Naive thymus-derived CD4-positive, alpha-beta T cell (primary cell): ENCODE results near the gene NXPE3. TPM values are rescaled to one million over a fixed set of nuclear protein-coding genes. Genes with fewer than 3 reads are reported as not detected.

Experiments used
- ATAC-seq: fragments of 150-1000 bp; cut with Tn5 transposase; 2 replicates; pipeline ENCODE4 v1.10.0; 2021; ENCODE audit warnings: mild to moderate bottlenecking, moderate library complexity
- CTCF ChIA-PET: fragments of 350-600 bp; sonication (Branson Sonifier 250); formaldehyde crosslinking; loops from one replicate; lab custom pipeline; 2021; ENCODE audit warnings: antibody characterized with exemption; lab: Charles Lee
- POLR2A ChIA-PET: fragments of 350-600 bp; sonication (Branson Sonifier 250); formaldehyde crosslinking; loops from one replicate; lab custom pipeline; 2021; ENCODE audit warnings: antibody characterized with exemption, inconsistent platforms; lab: Charles Lee
- DNase-seq, 9 donors: peaks; one replicate each; pipeline versions ENCODE4 v3.0.0 to v3.0.0-alpha.2; 2020 to 2022; ENCODE audit warnings: mixed read lengths in 1 of 9
- H3K27ac ChIP-seq: one replicate; pipeline ENCODE4 v1.7.0; 2013; ENCODE audit warnings: mild to moderate bottlenecking, low read depth, low read length, moderate library complexity
- H3K27me3 ChIP-seq, 2 donors: one replicate each; pipeline ENCODE4 v1.7.0; 2013; ENCODE audit warnings: low read length in 2 of 2, mild to moderate bottlenecking in 2 of 2, moderate library complexity in 2 of 2; ENCODE audit not compliant: control insufficient read depth in 2 of 2, insufficient read depth in 2 of 2
- H3K36me3 ChIP-seq, 3 experiments: 1 replicate in 2 of 3; 2 replicates in 1 of 3; pipeline ENCODE4 v1.7.0; 2013; ENCODE audit warnings: low read length in 3 of 3, mild to moderate bottlenecking in 3 of 3, moderate library complexity in 1 of 3; ENCODE audit not compliant: insufficient read depth in 3 of 3, control insufficient read depth in 2 of 3
- H3K4me1 ChIP-seq, 2 donors: one replicate each; pipeline ENCODE4 v1.7.0; 2013; ENCODE audit warnings: low read length in 2 of 2, mild to moderate bottlenecking in 2 of 2, moderate library complexity in 1 of 2; ENCODE audit not compliant: control insufficient read depth in 2 of 2, insufficient read depth in 2 of 2
- H3K4me3 ChIP-seq: 2 replicates; pipeline ENCODE4 v1.7.0; 2013; ENCODE audit warnings: mild to moderate bottlenecking, low read length
- H3K9me3 ChIP-seq, 3 experiments: 1 replicate in 2 of 3; 2 replicates in 1 of 3; pipeline ENCODE4 v1.7.0; 2013; ENCODE audit warnings: low read length in 3 of 3; ENCODE audit not compliant: control insufficient read depth in 2 of 3
- H3K27ac Mint-ChIP-seq, 9 donors: one replicate each; pipeline ENCODE4 v1.8.0; 2020 to 2022; ENCODE audit warnings: mixed read lengths in 9 of 9, mild to moderate bottlenecking in 8 of 9, moderate library complexity in 5 of 9, inconsistent platforms in 2 of 9
- H3K27me3 Mint-ChIP-seq, 5 donors: one replicate each; pipeline ENCODE4 v1.8.0; 2021 to 2022; ENCODE audit warnings: mixed read lengths in 5 of 5, mild to moderate bottlenecking in 1 of 5
- H3K36me3 Mint-ChIP-seq, 5 donors: one replicate each; pipeline ENCODE4 v1.8.0; 2020 to 2022; ENCODE audit warnings: mixed read lengths in 5 of 5, mild to moderate bottlenecking in 3 of 5, inconsistent platforms in 1 of 5
- H3K4me1 Mint-ChIP-seq, 7 donors: one replicate each; pipeline ENCODE4 v1.8.0; 2020 to 2022; ENCODE audit warnings: mixed read lengths in 7 of 7, mild to moderate bottlenecking in 3 of 7, inconsistent platforms in 1 of 7
- H3K4me3 Mint-ChIP-seq, 10 donors: one replicate each; pipeline ENCODE4 v1.8.0; 2020 to 2022; ENCODE audit warnings: mild to moderate bottlenecking in 10 of 10, mixed read lengths in 10 of 10, moderate library complexity in 6 of 10, inconsistent platforms in 2 of 10
- H3K9me3 Mint-ChIP-seq, 11 donors: one replicate each; pipeline ENCODE4 v1.8.0; 2020 to 2022; ENCODE audit warnings: mixed read lengths in 11 of 11, mild to moderate bottlenecking in 4 of 11, inconsistent platforms in 1 of 11, moderate library complexity in 1 of 11
- intact Hi-C, 2 donors: fragments of 100-400 bp; cut with micrococcal nuclease; formaldehyde crosslinking; loops; one replicate each; pipeline ENCODE4 v1.15.1; 2023
- polyA plus RNA-seq, 2 donors: library from polyadenylated mRNA; unstranded; fragments of 300-500 nt; fragmentation: Illumina TruSeq; gene quantifications; one replicate each; pipeline ENCODE4 v1.2.3, GENCODE V29; 2021
- total RNA-seq, 6 experiments: library from RNA in 5 of 6; stranded (reverse) in 5 of 6; gene quantifications; 1 replicate in 5 of 6; 2 replicates in 1 of 6; pipeline ENCODE4 v1.2.3 and lab custom pipeline; 2021 to 2026

The NXPE3 gene
- total and polyA plus RNA-seq, 7 experiments from 2014 or later: 25.9 to 71.0 (median 39.3) TPM

GRCh38 chr3:101791778-101792177, 12.8 kb downstream of the NXPE3 start:
- peak overlapping the region in 8 of 9 donors; percentile 67 to 88 (median 82) for H3K27ac Mint-ChIP-seq
- ChIA-PET CTCF (interaction anchor here (1.4 kb wide), 1 partner anchor 11 kb away, joined by 7 read pairs; no protein-coding TSS in a partner anchor), POLR2A (interaction anchor here (1.1 kb wide), 1 partner anchor 11 kb away, joined by 6 read pairs; no protein-coding TSS in a partner anchor)
- peaks cover 34 to 97% (median 89%) of the 10 kb centered on the region in 7 donors for H3K4me1 Mint-ChIP-seq
- ATAC-seq (no peak), DNase-seq (no peak)
- Histone ChIP-seq H3K9me3 (no peaks in the 10 kb centered on the region), H3K27ac (no peak overlapping the region), H3K36me3 (peaks cover 5 to 30% (median 6%) of the 10 kb centered on the region in 3 experiments), H3K27me3 (no peaks in the 10 kb centered on the region), H3K4me1 (peaks cover 0 to 35% of the 10 kb centered on the region in 2 donors), H3K4me3 (no peak overlapping the region)
- H3K27me3 Mint-ChIP-seq: no peaks in the 10 kb centered on the region
- peaks cover 0 to 7% (median 2%) of the 10 kb centered on the region in 11 donors for H3K9me3 Mint-ChIP-seq
- H3K36me3 Mint-ChIP-seq: peaks cover 37 to 82% (median 79%) of the 10 kb centered on the region in 5 donors
- peak overlapping the region in 6 of 10 donors; percentile 38 to 71 (median 60) for H3K4me3 Mint-ChIP-seq
- intact Hi-C loops: no loop called here

- POLR2A ChIA-PET: interaction anchor here (0.7 to 2.2 kb wide), 5 partner anchors 10 to 60 kb away, joined by 3 to 5 read pairs (median 4); partner anchors contain the start of gene NXPE3
- ATAC-seq (no peak), DNase-seq (no peak)
- H3K9me3 ChIP-seq: no peaks in the 10 kb centered on the region
- Mint-ChIP-seq H3K27me3 (no peaks in the 10 kb centered on the region), H3K36me3 (peaks cover 36 to 70% (median 64%) of the 10 kb centered on the region in 5 donors), H3K9me3 (peaks cover 0 to 7% (median 2%) of the 10 kb centered on the region in 11 donors), H3K4me1 (peaks cover 27 to 86% (median 75%) of the 10 kb centered on the region in 7 donors), H3K4me3 (peak overlapping the region; percentile 4 to 66 (median 34)), H3K27ac (peak overlapping the region in 6 of 9 donors; percentile 22 to 82 (median 58))
- peaks cover 0 to 25% of the 10 kb centered on the region in 2 donors for H3K4me1 ChIP-seq
- intact Hi-C loops: no loop called here
- CTCF ChIA-PET: interaction anchor here (1.1 to 2.0 kb wide), 3 partner anchors 10 to 429 kb away, joined by 3 to 4 read pairs (median 4); no protein-coding TSS in a partner anchor
- no peak overlapping the region for H3K27ac ChIP-seq
- no peak overlapping the region for H3K4me3 ChIP-seq
- H3K36me3 ChIP-seq: peaks cover 0 to 21% (median 3%) of the 10 kb centered on the region in 3 experiments
- H3K27me3 ChIP-seq: no peaks in the 10 kb centered on the region
These were observed 17.2 kb downstream of the NXPE3 start for GRCh38 chr3:101796077-101796680.

- Histone ChIP-seq H3K9me3 (no peaks in the 10 kb centered on the region), H3K4me3 (no peak overlapping the region), H3K27ac (peak overlapping the region; percentile 20), H3K4me1 (peaks cover 6 to 9% of the 10 kb centered on the region in 2 donors), H3K36me3 (peaks cover 0 to 31% (median 7%) of the 10 kb centered on the region in 3 experiments), H3K27me3 (no peaks in the 10 kb centered on the region)
- H3K27ac Mint-ChIP-seq: peak overlapping the region in 8 of 9 donors; percentile 69 to 95 (median 82)
- POLR2A ChIA-PET: interaction anchor here (0.9 to 2.8 kb wide), 3 partner anchors 12 to 42 kb away, joined by 3 to 9 read pairs (median 3); no protein-coding TSS in a partner anchor
- peaks cover 13 to 45% (median 33%) of the 10 kb centered on the region in 5 donors for H3K36me3 Mint-ChIP-seq
- H3K27me3 Mint-ChIP-seq: no peaks in the 10 kb centered on the region
- ATAC-seq: no peak
- H3K4me3 Mint-ChIP-seq: peak overlapping the region in 1 of 10 donors; percentile 28
- H3K4me1 Mint-ChIP-seq: peaks cover 12 to 78% (median 64%) of the 10 kb centered on the region in 7 donors
- peaks cover 0 to 2% (median 0%) of the 10 kb centered on the region in 11 donors for H3K9me3 Mint-ChIP-seq
- intact Hi-C loops: loop anchor here in 1 of 2 donors (5.0 kb wide), 2 partner anchors 114 to 136 kb away; partner anchors contain the start of gene RPL24
- DNase-seq: no peak
- CTCF ChIA-PET: interaction anchor here (1.2 to 15.9 kb wide), 5 partner anchors 12 to 735 kb away, joined by 3 to 423 read pairs (median 4); no protein-coding TSS in a partner anchor
These were observed 22.2 kb downstream of the NXPE3 start for GRCh38 chr3:101801174-101801573.

GRCh38 chr3:101802179-101802578, 23.2 kb downstream of the NXPE3 start:
- DNase-seq (no peak), ATAC-seq (no peak)
- no peak overlapping the region for H3K4me3 ChIP-seq
- H3K9me3 Mint-ChIP-seq: peaks cover 0 to 2% (median 0%) of the 10 kb centered on the region in 11 donors
- H3K36me3 Mint-ChIP-seq: peaks cover 7 to 43% (median 25%) of the 10 kb centered on the region in 5 donors
- H3K27me3 ChIP-seq: no peaks in the 10 kb centered on the region
- no peak overlapping the region for H3K4me3 Mint-ChIP-seq
- no peaks in the 10 kb centered on the region for H3K9me3 ChIP-seq
- ChIA-PET CTCF (interaction anchor here (0.6 to 15.9 kb wide), 16 partner anchors 11 to 734 kb away, joined by 3 to 423 read pairs (median 4); no protein-coding TSS in a partner anchor), POLR2A (interaction anchor here (0.6 to 3.3 kb wide), 12 partner anchors 10 to 735 kb away, joined by 3 to 22 read pairs (median 4); partner anchors contain the start of gene RPL24)
- H3K4me1 Mint-ChIP-seq: peaks cover 10 to 72% (median 59%) of the 10 kb centered on the region in 7 donors
- H3K4me1 ChIP-seq: peaks cover 0 to 6% of the 10 kb centered on the region in 2 donors
- peaks cover 0 to 33% (median 7%) of the 10 kb centered on the region in 3 experiments for H3K36me3 ChIP-seq
- intact Hi-C loops: loop anchor here in 1 of 2 donors (2.0 to 5.0 kb wide), 3 partner anchors 115 to 735 kb away; partner anchors contain the start of gene RPL24
- no peak overlapping the region for H3K27ac ChIP-seq
- H3K27ac Mint-ChIP-seq: peak overlapping the region in 8 of 9 donors; percentile 48 to 95 (median 71)
- H3K27me3 Mint-ChIP-seq: no peaks in the 10 kb centered on the region

GRCh38 chr3:101803173-101803782, 24.3 kb downstream of the NXPE3 start:
- peaks cover 0 to 36% (median 7%) of the 10 kb centered on the region in 3 experiments for H3K36me3 ChIP-seq
- intact Hi-C loops: loop anchor here (1.0 to 5.0 kb wide), 10 partner anchors 18 to 734 kb away; partner anchors contain the start of genes CEP97 (in 1 of the 2), NXPE3 (in 1 of the 2) and RPL24 (in 1 of the 2)
- H3K4me1 ChIP-seq: peaks cover 0 to 6% of the 10 kb centered on the region in 2 donors
- H3K9me3 Mint-ChIP-seq: peaks cover 0 to 2% (median 0%) of the 10 kb centered on the region in 11 donors
- no peak overlapping the region for H3K4me3 ChIP-seq
- no peaks in the 10 kb centered on the region for H3K27me3 ChIP-seq
- CTCF ChIA-PET: interaction anchor here (0.6 to 15.9 kb wide), 21 partner anchors 8 to 735 kb away, joined by 3 to 423 read pairs (median 3); partner anchors contain the start of gene NXPE3
- peaks cover 7 to 39% (median 22%) of the 10 kb centered on the region in 5 donors for H3K36me3 Mint-ChIP-seq
- H3K9me3 ChIP-seq: no peaks in the 10 kb centered on the region
- peak in 7 of 9 donors; percentile 59 to 78 (median 69) for DNase-seq
- ATAC-seq: peak; percentile 100
- POLR2A ChIA-PET: interaction anchor here (0.6 to 3.3 kb wide), 10 partner anchors 11 to 734 kb away, joined by 3 to 22 read pairs (median 6); partner anchors contain the start of gene NFKBIZ
- H3K27ac Mint-ChIP-seq: peak overlapping the region; percentile 53 to 95 (median 68)
- H3K27me3 Mint-ChIP-seq: no peaks in the 10 kb centered on the region
- peaks cover 10 to 67% (median 55%) of the 10 kb centered on the region in 7 donors for H3K4me1 Mint-ChIP-seq
- H3K27ac ChIP-seq: peak overlapping the region; percentile 29
- peak overlapping the region in 6 of 10 donors; percentile 14 to 58 (median 29) for H3K4me3 Mint-ChIP-seq
